ENCODE measurements around the gene EPHX1.
A peak's percentile ranks its signal among the peaks of the same experiment; 100 is the strongest.

EPHX1 gene

DNA sequence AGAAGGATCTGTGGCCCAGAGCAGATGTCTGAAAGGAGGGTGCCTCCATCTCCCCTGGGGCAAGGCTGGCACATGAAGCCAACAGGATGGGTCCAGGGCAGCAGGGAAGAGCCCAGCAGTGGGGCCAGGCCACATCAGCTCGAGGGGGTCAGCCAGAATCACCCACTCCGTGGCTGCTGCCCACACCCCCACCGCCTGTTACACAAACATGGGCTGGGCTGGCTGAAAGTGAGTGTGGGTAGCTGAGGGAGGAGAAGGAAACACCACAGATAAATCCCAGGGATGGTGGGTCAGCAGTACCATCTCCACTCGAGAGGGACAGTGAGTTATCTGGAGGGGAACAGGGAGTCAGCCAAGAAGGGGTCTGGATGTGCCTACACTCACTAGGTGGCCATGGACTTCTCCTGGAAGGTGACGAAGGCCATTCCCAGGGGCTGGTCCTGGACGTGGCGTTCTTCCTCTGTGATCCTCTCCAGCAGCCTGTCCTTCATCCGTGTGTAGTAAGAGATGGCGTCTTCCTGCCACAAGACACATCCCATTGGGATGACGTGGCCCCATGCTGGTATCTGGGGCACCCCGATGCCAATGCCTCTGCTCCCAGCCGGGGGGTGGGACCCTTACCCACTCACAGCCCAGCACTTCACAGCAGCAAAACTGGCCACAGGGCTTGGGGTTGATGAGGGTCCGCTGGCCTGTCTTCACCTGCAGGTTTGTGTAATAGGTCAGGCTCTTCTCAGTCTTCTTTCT is 52.1 kb downstream of the EPHX1 start:
- no peak for DNase-seq (ENCODE audit: low spot score)

DNA sequence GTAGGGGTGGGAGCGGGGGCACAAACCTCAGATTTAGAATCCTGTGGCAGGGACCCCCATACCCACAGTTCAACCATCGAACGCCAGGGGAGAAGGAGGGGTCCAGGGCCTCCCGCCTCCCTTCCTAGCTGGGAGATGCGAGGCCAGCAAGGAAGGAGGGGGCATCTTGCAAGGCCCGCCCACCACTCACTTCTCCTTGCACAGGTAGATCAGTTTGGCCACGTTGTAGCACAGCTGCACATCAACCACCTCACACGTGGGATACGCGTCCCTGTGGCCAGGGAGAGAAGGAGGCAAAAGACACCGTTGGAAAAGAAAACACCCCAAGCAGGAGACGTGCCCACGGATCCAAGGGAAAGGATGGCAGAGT is 52.6 kb downstream of the EPHX1 start:
- DNase-seq (ENCODE audit: low spot score), result no peak

- no peak for DNase-seq (ENCODE audit: low spot score)
These were observed 53.2 kb downstream of the EPHX1 start for GRCh38 chr1:225863167-225863566.

DNA sequence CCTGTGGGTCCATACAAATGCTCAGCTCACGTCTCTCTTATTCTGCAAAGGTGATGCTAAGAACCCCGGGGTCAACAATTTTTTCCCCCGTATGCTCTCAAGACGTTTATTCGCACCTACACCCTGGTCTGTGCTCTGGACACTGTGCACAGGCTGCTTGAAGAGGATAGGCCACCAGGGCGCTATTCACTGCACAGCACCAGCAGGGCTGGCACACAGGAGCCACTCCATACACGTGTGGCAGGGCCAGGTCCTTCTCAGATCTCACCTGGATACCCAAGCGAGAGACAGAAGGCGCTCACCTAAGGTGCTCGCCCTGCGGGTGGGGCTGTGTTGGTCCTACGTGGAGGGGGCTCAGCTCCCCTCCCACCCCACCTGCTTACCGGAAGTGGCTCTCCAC is 55.6 kb downstream of the EPHX1 start:
- no peak for DNase-seq (ENCODE audit: low spot score)

GRCh38 chr1:225866061-225866837 is 56.3 kb downstream of the EPHX1 start:
- DNase-seq (ENCODE audit: low spot score), result no peak

DNA sequence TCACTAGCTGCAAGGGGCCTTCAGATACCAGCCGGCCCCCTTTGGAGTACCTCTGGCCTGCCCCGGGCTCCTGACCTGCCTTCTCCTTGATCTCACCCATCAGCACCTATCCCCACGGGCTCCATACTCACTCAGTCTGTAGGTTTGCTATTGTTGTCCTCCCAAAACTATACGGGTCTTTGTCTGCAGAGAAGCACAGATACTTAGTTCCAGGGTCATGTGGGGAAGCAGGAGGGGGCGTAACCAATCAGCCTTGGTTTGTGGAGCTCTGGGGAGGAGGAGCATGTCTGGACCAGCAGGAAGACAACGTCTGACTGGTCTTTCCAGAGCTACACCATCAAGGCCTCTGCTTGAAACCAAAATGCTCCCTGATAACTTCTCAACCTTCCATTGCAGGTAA is 57.1 kb downstream of the EPHX1 start:
- no peak for DNase-seq (ENCODE audit: low spot score)

GRCh38 chr1:225868631-225869330 is 58.9 kb downstream of the EPHX1 start:
- DNase-seq (ENCODE audit: low spot score), result no peak

DNA sequence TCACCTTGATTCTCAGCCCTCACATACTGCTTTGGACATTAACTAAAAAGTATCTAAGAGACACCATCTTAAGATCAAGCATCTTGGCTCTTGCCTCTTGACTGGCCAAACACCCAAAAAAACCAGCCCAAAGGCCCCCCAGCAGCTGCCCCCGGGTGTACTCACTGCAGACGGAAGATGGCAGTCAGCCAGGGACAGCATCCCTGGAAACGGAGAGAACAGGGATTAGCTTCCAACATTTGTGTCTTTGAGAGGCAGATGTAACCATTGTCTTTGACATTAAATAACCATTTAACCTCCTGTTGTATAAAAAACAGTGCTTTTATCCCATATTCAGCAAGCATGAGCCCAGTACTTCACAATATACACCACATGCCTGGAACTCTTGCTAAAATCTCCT is 61.0 kb downstream of the EPHX1 start:
- DNase-seq (ENCODE audit: low spot score), result no peak

- DNase-seq (ENCODE audit: low spot score), result no peak
These were observed 61.6 kb downstream of the EPHX1 start for GRCh38 chr1:225871359-225872074.

GRCh38 chr1:225872075-225872430 is 62.1 kb downstream of the EPHX1 start:
- no peak for DNase-seq (ENCODE audit: low spot score)

GRCh38 chr1:225873281-225873850 is 63.4 kb downstream of the EPHX1 start:
- no peak for DNase-seq (ENCODE audit: low spot score)

DNA sequence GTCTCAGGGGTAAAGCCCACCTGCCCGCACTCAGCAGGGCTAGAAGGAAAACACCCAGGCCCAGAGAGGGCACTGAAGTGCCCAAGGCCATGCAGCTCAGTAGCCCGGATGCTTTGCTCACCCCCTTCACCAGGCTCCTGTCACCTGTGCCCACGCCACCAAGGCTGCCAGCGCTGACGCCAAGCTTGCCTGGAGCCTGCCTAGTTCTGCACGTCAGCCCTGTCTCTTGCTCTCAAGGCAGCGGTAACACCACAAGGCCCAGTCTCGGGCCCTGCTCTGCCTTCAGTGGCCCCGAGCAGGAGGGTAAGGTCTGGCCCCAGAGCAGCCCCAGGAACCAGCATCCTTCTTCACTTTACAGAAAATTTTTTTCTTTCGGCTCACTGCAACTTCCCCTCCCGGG is 64.5 kb downstream of the EPHX1 start:
- DNase-seq (ENCODE audit: low spot score), result no peak

GRCh38 chr1:225875044-225875815 is 65.3 kb downstream of the EPHX1 start:
- no peak for DNase-seq (ENCODE audit: low spot score)

DNA sequence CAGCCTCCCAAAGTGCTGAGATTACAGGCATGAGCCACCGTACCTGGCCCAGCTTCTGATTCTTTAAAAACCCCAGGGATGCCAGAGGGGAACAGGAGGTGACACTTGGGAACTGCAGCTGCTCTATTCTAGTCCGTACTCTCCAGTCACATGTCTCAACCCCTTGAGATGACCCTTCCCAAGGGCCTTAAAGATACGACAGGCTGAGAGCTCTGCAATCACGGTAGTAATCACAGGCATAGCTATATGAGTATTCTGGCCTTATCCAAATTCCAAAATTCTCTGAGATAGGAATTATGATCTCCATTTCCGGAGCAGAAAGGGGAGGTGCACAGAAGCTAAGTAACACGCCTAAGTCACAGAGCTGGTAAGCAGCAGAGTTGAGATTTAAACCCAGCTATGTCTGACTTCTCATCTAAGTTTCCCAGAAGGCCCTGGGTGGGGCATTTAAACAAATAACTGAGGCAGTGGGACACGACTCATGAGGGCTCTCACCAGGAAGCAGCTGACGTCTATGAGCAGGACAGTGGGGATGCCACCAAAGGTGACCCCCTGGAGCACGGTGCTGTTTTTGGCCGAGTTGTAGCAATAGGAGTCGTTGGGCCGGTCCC is 67.1 kb downstream of the EPHX1 start:
- no peak for DNase-seq (ENCODE audit: low spot score)

DNA sequence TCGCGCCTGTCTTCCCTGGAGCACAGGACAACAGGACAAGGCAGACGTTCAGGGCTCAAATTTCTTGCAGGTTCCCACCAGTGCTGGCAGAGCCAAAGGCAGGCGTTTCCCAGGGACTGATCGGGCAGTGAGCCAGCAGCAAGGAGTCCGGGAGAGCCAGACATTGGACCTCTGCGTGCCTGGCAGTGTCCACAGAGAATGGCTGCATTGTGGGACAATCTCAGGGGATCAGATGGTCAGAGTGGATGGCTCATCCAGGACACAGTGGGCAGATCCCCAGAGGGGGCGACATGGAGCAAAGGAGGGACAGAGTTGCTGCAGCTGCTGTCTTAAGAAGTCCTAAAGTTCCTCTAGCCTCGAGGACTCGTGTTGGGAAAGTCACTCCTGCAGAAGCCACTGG is 67.7 kb downstream of the EPHX1 start:
- DNase-seq (ENCODE audit: low spot score), result peak; percentile 54

DNA sequence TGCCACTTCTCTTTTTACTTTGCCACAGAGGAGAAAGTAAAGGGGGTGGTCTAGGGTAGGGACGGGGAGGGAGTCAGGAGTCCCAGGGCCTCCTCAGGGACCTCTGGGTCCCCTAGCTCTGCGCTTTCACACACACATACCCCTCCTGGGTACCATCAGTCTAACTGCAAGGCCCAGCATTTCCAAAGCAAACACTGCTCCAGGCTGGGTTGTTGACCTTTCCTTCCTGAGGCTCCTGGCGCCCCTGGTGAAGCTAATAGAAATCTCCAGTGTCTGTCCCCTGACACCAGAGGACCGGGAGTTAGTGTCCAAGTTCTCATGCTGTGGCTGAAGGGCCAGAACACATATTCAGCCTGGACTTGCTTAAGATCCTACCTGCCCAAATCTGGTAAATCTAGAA is 68.4 kb downstream of the EPHX1 start:
- DNase-seq (ENCODE audit: low spot score), result no peak

DNA sequence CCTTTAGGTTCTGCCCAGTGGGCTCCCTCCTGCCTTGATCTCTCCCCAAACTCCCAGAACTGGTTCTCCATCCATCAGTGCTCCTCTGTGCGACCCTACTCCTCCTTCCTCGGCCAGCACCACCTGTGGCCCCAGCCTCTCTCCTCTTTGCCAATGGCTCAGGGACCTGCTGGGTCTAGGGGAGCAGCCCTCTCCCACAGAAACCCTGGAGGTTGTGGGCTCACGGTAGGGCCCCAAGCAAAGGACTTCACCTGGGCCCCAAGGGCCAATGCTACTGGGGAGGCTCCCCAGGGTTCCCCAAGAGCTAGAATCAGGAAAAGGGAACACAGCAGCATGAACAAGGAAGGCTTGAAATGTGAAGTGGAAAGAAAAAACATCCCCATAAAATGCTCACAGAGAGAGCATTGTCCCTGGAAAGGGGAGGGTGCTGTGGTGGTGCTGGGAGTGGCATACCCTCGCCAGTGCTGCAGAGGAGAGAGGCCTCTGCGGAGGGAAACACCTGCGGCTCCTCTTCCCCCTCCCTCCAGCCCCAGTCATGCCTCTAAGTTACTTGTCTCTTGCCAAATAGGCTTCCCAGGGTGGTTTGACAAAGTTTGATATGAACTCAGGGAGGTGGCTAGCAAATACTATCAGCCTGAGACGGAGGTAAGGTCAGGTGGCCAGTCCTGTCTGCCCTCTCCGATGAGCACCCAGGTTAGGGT is 69.7 kb downstream of the EPHX1 start:
- DNase-seq (ENCODE audit: low spot score), result no peak

DNA sequence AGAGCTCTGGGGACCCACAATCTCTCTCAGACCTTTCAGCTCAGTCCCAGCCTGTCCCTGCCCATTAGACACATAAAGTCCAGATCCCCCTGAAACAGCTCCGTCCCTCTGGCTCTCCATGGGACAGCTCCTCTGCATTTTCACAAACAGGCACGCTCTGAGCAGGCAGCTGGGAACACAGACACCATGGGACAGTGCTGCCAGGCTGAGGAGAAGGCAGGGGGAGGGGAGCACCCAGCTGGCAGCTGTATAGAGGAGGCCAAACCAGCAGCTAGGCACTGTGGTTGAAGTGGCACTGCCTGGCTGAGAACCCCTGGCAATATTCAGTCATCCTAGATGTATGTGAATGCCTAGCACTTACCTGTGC is 70.3 kb downstream of the EPHX1 start:
- no peak for DNase-seq (ENCODE audit: low spot score)

DNA sequence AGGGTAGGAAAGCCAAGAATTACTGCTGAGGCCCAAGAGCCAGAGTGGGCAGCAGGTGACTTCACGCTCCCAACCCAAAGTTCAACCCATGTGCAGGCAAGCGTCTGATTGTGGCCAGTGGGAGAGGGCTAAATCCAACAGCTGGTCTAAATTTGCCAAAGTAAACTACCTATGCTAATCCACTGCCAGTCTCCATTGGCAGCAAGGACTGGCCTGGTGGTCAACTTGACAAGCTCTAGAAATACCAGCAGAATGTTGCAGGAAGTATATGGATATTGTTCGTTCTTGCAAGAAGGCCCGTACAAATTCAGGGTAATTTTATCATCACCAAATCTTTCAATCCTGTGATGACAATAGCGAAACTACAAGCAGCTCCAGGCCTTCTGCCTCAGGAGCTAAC is 70.7 kb downstream of the EPHX1 start:
- no peak for DNase-seq (ENCODE audit: low spot score)
